H1 (cell line): ENCODE results near the gene GTF3C5. TPM values are rescaled to one million over a fixed set of nuclear protein-coding genes. Genes with fewer than 3 reads are reported as not detected.

ENCODE experiments used
- CTCF ChIA-PET: fragments of 300-600 bp; sonication (Branson Sonifier 250); formaldehyde crosslinking; loops from one replicate; lab custom pipeline; 2021; ENCODE audit not compliant: partially characterized antibody; lab: Charles Lee
- POLR2A ChIA-PET: fragments of 300-600 bp; sonication (Branson Sonifier 250); formaldehyde crosslinking; loops from one replicate; lab custom pipeline; 2021; ENCODE audit warnings: inconsistent platforms; ENCODE audit not compliant: partially characterized antibody; lab: Charles Lee
- DNase-seq, 2 experiments: peaks; one replicate each; pipeline versions ENCODE4 v3.0.0 to v3.0.0-alpha.2; 2010 to 2022; ENCODE audit warnings: low spot score in 2 of 2, low read depth in 1 of 2, mixed read lengths in 1 of 2
- FAIRE-seq: peaks from 2 replicates; lab custom pipeline; 2011; peaks lifted over from hg19 to GRCh38; lab: Jason Lieb, UNC
- H2AFZ ChIP-seq: 2 replicates; pipeline ENCODE4 v1.8.1; 2012; ENCODE audit warnings: low read length, inconsistent platforms
- H2AK5ac ChIP-seq: 2 replicates; pipeline ENCODE4 v1.6.1; 2013; ENCODE audit warnings: low read depth, low read length
- H2BK120ac ChIP-seq: replicated peaks from 2 replicates; pipeline ENCODE3; 2013; ENCODE audit warnings: low read depth, low read length, inconsistent platforms
- H2BK12ac ChIP-seq: 2 replicates; pipeline ENCODE4 v1.6.1; 2013; ENCODE audit warnings: low read depth, low read length
- H2BK15ac ChIP-seq: 2 replicates; pipeline ENCODE4 v1.6.1; 2013; ENCODE audit warnings: low read length
- H2BK20ac ChIP-seq: 2 replicates; pipeline ENCODE4 v1.6.1; 2013; ENCODE audit warnings: low read length
- H2BK5ac ChIP-seq: 2 replicates; pipeline ENCODE4 v1.6.1; 2013; ENCODE audit warnings: low read depth, low read length
- H3K14ac ChIP-seq: 2 replicates; pipeline ENCODE4 v1.6.1; 2013; ENCODE audit warnings: inconsistent platforms; ENCODE audit not compliant: insufficient read length
- H3K18ac ChIP-seq: 2 replicates; pipeline ENCODE4 v1.6.1; 2013; ENCODE audit warnings: low read length; ENCODE audit errors: extremely low read depth
- H3K23ac ChIP-seq: 2 replicates; pipeline ENCODE4 v1.6.1; 2013; ENCODE audit warnings: inconsistent platforms; ENCODE audit not compliant: insufficient read length
- H3K23me2 ChIP-seq: 2 replicates; pipeline ENCODE4 v1.6.1; 2013; ENCODE audit warnings: low read depth, low read length
- H3K27ac ChIP-seq: 2 replicates; pipeline ENCODE4 v1.6.1; 2011; ENCODE audit warnings: low read depth, low read length, inconsistent platforms
- H3K27me3 ChIP-seq, 4 experiments: replicated peaks in 1 of 4; 1 replicate in 1 of 4; 2 replicates in 3 of 4; pipeline versions ENCODE4 v1.6.1 to v1.8.1; 2011 to 2013; ENCODE audit warnings: low read length in 3 of 4, mild to moderate bottlenecking in 3 of 4, inconsistent platforms in 2 of 4, mixed read lengths in 2 of 4, moderate library complexity in 1 of 4; ENCODE audit not compliant: control insufficient read depth in 3 of 4, insufficient read depth in 3 of 4; ENCODE audit errors: extremely low read depth in 1 of 4
- H3K36me3 ChIP-seq, 4 experiments: 2 replicates each; pipeline versions ENCODE4 v1.6.1 to v1.8.1; 2011 to 2013; ENCODE audit warnings: mild to moderate bottlenecking in 4 of 4, low read length in 3 of 4, moderate library complexity in 2 of 4, control low read depth in 1 of 4, inconsistent platforms in 1 of 4; ENCODE audit not compliant: insufficient read depth in 4 of 4, control insufficient read depth in 2 of 4
- H3K4ac ChIP-seq: replicated peaks from 2 replicates; pipeline ENCODE3; 2013; ENCODE audit warnings: low read length, low read depth, mixed read lengths, inconsistent platforms; ENCODE audit not compliant: insufficient read length
- H3K4me1 ChIP-seq, 4 experiments: replicated peaks in 1 of 4; 1 replicate in 1 of 4; 2 replicates in 3 of 4; pipeline versions ENCODE4 v1.6.1 to v1.8.1; 2011 to 2013; ENCODE audit warnings: low read length in 3 of 4, inconsistent platforms in 2 of 4, mixed read lengths in 1 of 4; ENCODE audit not compliant: insufficient read depth in 4 of 4, control insufficient read depth in 3 of 4
- H3K4me2 ChIP-seq, 2 experiments: 2 replicates each; pipeline versions ENCODE4 v1.6.1 to v1.8.1; 2011 to 2013; ENCODE audit warnings: low read depth in 2 of 2, low read length in 2 of 2, control low read depth in 1 of 2, inconsistent platforms in 1 of 2, mild to moderate bottlenecking in 1 of 2; ENCODE audit not compliant: insufficient read depth in 1 of 2
- H3K4me3 ChIP-seq, 4 experiments: fragments of 200-600, 300-600 bp in 1 of 4; sonication (generic), shearing (Covaris generic), sonication (Bioruptor Twin) in 1 of 4; 2 replicates each; pipeline versions ENCODE4 v1.5.1 to v1.8.1; 2011 to 2016; ENCODE audit warnings: low read length in 4 of 4, low read depth in 3 of 4, control low read depth in 2 of 4, inconsistent platforms in 2 of 4, mild to moderate bottlenecking in 2 of 4, mixed read lengths in 1 of 4, moderate library complexity in 1 of 4; ENCODE audit not compliant: insufficient read depth in 2 of 4; ENCODE audit errors: extremely low read depth in 1 of 4
- H3K56ac ChIP-seq: replicated peaks from 2 replicates; pipeline ENCODE3; 2013; ENCODE audit warnings: low read depth, mild to moderate bottlenecking, mixed read lengths, low read length, inconsistent platforms; ENCODE audit not compliant: insufficient read length
- H3K79me1 ChIP-seq: 2 replicates; pipeline ENCODE4 v1.6.1; 2013; ENCODE audit warnings: low read depth, low read length, control low read depth
- H3K79me2 ChIP-seq, 2 experiments: 2 replicates each; pipeline versions ENCODE4 v1.6.1 to v1.8.1; 2012 to 2013; ENCODE audit warnings: low read length in 2 of 2, mild to moderate bottlenecking in 2 of 2, inconsistent platforms in 1 of 2; ENCODE audit not compliant: insufficient read depth in 2 of 2, control insufficient read depth in 1 of 2
- H3K9ac ChIP-seq, 4 experiments: replicated peaks in 1 of 4; 1 replicate in 1 of 4; 2 replicates in 3 of 4; pipeline versions ENCODE4 v1.6.1 to v1.8.1; 2011 to 2013; ENCODE audit warnings: low read depth in 3 of 4, low read length in 3 of 4, control low read depth in 2 of 4, mild to moderate bottlenecking in 2 of 4, moderate library complexity in 2 of 4, inconsistent platforms in 1 of 4; ENCODE audit errors: extremely low read depth in 1 of 4
- H3K9me3 ChIP-seq, 2 experiments: 2 replicates each; pipeline versions ENCODE4 v1.6.1 to v1.8.1; 2012 to 2013; ENCODE audit warnings: mild to moderate bottlenecking in 2 of 2, moderate library complexity in 2 of 2, control low read depth in 1 of 2, inconsistent platforms in 1 of 2, low read depth in 1 of 2, low read length in 1 of 2, mixed read lengths in 1 of 2; ENCODE audit not compliant: insufficient read depth in 2 of 2
- H4K20me1 ChIP-seq, 2 experiments: replicated peaks in 1 of 2; 2 replicates each; pipeline versions ENCODE3 to v1.8.1; 2011 to 2013; ENCODE audit warnings: inconsistent platforms in 2 of 2, low read length in 2 of 2, mild to moderate bottlenecking in 1 of 2; ENCODE audit not compliant: insufficient read depth in 2 of 2, control insufficient read depth in 1 of 2
- H4K5ac ChIP-seq: 2 replicates; pipeline ENCODE4 v1.6.1; 2013; ENCODE audit warnings: low read length, low read depth, mixed read lengths, inconsistent platforms; ENCODE audit not compliant: insufficient read length
- H4K8ac ChIP-seq: 2 replicates; pipeline ENCODE4 v1.8.0; 2013; ENCODE audit warnings: mild to moderate bottlenecking, moderate library complexity, low read length, inconsistent platforms; ENCODE audit not compliant: insufficient read depth; ENCODE audit errors: extremely low read depth
- H4K91ac ChIP-seq: replicated peaks from 2 replicates; pipeline ENCODE3; 2013; ENCODE audit warnings: low read length, mixed read lengths, inconsistent platforms; ENCODE audit not compliant: insufficient read length
- CHD2 ChIP-seq: IDR thresholded peaks from 2 replicates; pipeline ENCODE4 v1.6.1; 2012; ENCODE audit warnings: low read length, improper control_type of control experiment
- POLR2AphosphoS5 ChIP-seq: IDR thresholded peaks from 2 replicates; pipeline ENCODE4 v1.6.1; 2011; ENCODE audit warnings: low read depth, low read length
- POU5F1 ChIP-seq: IDR thresholded peaks from 2 replicates; pipeline ENCODE4 v1.6.1; 2011; ENCODE audit warnings: low read depth, mild to moderate bottlenecking, low read length, moderate library complexity
- SP2 ChIP-seq: IDR thresholded peaks from 2 replicates; pipeline ENCODE4 v1.6.1; 2012; ENCODE audit warnings: mild to moderate bottlenecking, low read length, inconsistent platforms
- WGBS, 2 experiments: shearing (Covaris generic) in 1 of 2; methylation state at CpG; one replicate each; pipeline versions ENCODE4 v1.1.6 to v1.1.7; 2013 to 2015; ENCODE audit warnings: low lambda C conversion rate in 2 of 2, mixed read lengths in 2 of 2, inconsistent platforms in 1 of 2, low coverage in 1 of 2, missing lambda C conversion rate in 1 of 2; ENCODE audit not compliant: insufficient replicate concordance in 2 of 2, insufficient coverage in 1 of 2, insufficient read length in 1 of 2; ENCODE audit errors: extremely low coverage in 1 of 2, missing lambda C conversion rate in 1 of 2; 5-methylcytosine and 5-hydroxymethylcytosine counted together
- polyA plus RNA-seq, 7 experiments: library from polyadenylated mRNA; depleted of rRNA in 3 of 7; stranded (reverse) in 5 of 7; unstranded in 2 of 7; fragments of >200 nt in 5 of 7; fragments of 200-250 nt in 2 of 7; gene quantifications; 1 replicate in 5 of 7; 2 replicates in 1 of 7; 4 replicates in 1 of 7; pipeline versions ENCODE4 v1.2.1 to v1.2.3, GENCODE V29; 2011 to 2013; ENCODE audit warnings: missing spikeins in 2 of 7, mixed read lengths in 2 of 7
- total RNA-seq: library from RNA; stranded (reverse); fragmentation: NEBNext Ultra II Directional; extraction: Animal tissue kit (Norgen Biotek cat#: 25700); gene quantifications from 2 replicates; pipeline ENCODE4 v1.2.1, GENCODE V29; 2021

Gene GTF3C5
- total and polyA plus RNA-seq, 2 of the 8 experiments (the other 6 are each of a cell fraction or from before 2014, with no cell fraction given) = 78.7 to 87.1 TPM

DNA sequence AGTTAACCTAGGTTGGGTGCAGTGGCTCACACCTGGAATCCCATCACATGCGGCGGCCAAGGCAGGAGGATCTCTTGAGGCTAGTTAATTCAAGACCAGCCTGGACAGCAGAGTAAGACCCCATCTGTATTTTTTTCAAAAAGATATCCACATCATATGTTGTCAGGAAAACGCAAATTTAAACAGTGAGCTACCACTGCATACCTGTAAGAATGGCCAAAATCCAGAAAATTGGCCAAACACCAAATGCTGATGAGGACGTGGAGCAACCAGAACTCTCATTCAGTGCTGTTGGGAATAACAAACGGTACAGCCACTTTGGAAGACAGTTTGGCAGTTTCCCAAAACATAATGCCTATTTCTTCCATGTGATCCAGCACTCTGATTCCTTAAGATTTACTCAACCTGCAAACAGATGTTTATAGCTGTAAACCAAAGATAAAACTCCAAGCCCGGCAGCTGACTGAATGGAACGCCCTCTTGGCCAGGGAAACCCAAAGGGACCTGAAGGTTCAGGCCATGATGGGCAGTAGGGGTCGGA lies 43.4 kb downstream of the GTF3C5 start:
- Histone ChIP-seq H3K9me3 (no peaks in the 10 kb centered on the region), H2BK120ac (no peak overlapping the region), H2BK15ac (no peak overlapping the region), H3K18ac (no peak overlapping the region), H4K20me1 (no peaks in the 10 kb centered on the region), H3K79me2 (no peaks in the 10 kb centered on the region), H3K56ac (no peak overlapping the region), H2BK5ac (no peak overlapping the region), H3K4me2 (no peak overlapping the region), H2BK12ac (no peak overlapping the region), H3K36me3 (no peaks in the 10 kb centered on the region; a peak in 1 of 8 replicates), H2AK5ac (no peak overlapping the region; the same call in 1 of the 2 replicates), H4K8ac (no peak overlapping the region), H3K14ac (no peak overlapping the region), H2BK20ac (no peak overlapping the region), H3K27ac (no peak overlapping the region), H3K79me1 (no peaks in the 10 kb centered on the region), H3K23me2 (no peaks in the 10 kb centered on the region), H2AFZ (no peak overlapping the region), H4K5ac (no peak overlapping the region), H3K23ac (no peak overlapping the region), H3K9ac (no peak overlapping the region), H4K91ac (no peak overlapping the region), H3K4me1 (no peaks in the 10 kb centered on the region), H3K27me3 (no peaks in the 10 kb centered on the region), H3K4me3 (no peak overlapping the region), H3K4ac (no peak overlapping the region)
- POLR2A ChIA-PET = interaction anchor here (1.3 to 1.8 kb wide), 2 partner anchors 9 to 14 kb away, joined by 5 to 7 read pairs; no protein-coding TSS in a partner anchor
- TF ChIP-seq SP2 (no peak), POLR2AphosphoS5 (no peak), POU5F1 (no peak), CHD2 (no peak)
- DNase-seq = no peak
- CTCF ChIA-PET = interaction anchor here (0.6 to 1.9 kb wide), 5 partner anchors 28 to 232 kb away, joined by 3 to 6 read pairs (median 4); partner anchors contain the start of gene GTF3C5
- FAIRE-seq = no peak
- 93% methylated on average over 8 of the region's 8 CpGs; no CpG with 5 or more reads in 1 of the 2 experiments for WGBS, 2 experiments
